CD14-positive monocyte (primary cell): Measurements from ENCODE around the gene ARL3. TPM values are rescaled to one million over a fixed set of nuclear protein-coding genes. Genes with fewer than 3 reads are reported as not detected.

Source experiments
- DNase-seq, 3 donors: peaks; one replicate each; pipeline ENCODE4 v3.0.0-alpha.2; 2011 to 2022
- H2AFZ ChIP-seq: 2 replicates; pipeline ENCODE4 v1.6.0; 2012; ENCODE audit warnings: mild to moderate bottlenecking, low read depth, low read length, inconsistent platforms; ENCODE audit not compliant: insufficient read depth, poor library complexity, severe bottlenecking
- H3K27ac ChIP-seq, 2 donors: 1 replicate in 1 of 2; 2 replicates in 1 of 2; pipeline ENCODE4 v1.5.1; 2012 to 2013; ENCODE audit warnings: low read length in 2 of 2, control low read depth in 1 of 2, inconsistent platforms in 1 of 2, low read depth in 1 of 2, mild to moderate bottlenecking in 1 of 2
- H3K27me3 ChIP-seq, 2 donors: one replicate each; pipeline versions ENCODE4 v1.6.0 to v1.6.1; 2011 to 2013; ENCODE audit warnings: low read length in 2 of 2; ENCODE audit not compliant: control insufficient read depth in 2 of 2, insufficient read depth in 2 of 2
- H3K36me3 ChIP-seq, 2 donors: replicated peaks in 1 of 2; 1 replicate in 1 of 2; 2 replicates in 1 of 2; pipeline versions ENCODE4 v1.5.1 to v1.6.1; 2012 to 2013; ENCODE audit warnings: low read length in 2 of 2, control low read depth in 1 of 2, inconsistent platforms in 1 of 2, mild to moderate bottlenecking in 1 of 2; ENCODE audit not compliant: insufficient read depth in 2 of 2, control insufficient read depth in 1 of 2
- H3K4me1 ChIP-seq, 2 donors: 1 replicate in 1 of 2; 2 replicates in 1 of 2; pipeline versions ENCODE4 v1.5.1 to v1.6.1; 2012 to 2013; ENCODE audit warnings: low read length in 2 of 2, control low read depth in 1 of 2, inconsistent platforms in 1 of 2, mild to moderate bottlenecking in 1 of 2, moderate library complexity in 1 of 2; ENCODE audit not compliant: insufficient read depth in 2 of 2, control insufficient read depth in 1 of 2
- H3K4me2 ChIP-seq: replicated peaks from 2 replicates; pipeline ENCODE3; 2012; ENCODE audit warnings: low read length, moderate library complexity, mild to moderate bottlenecking; ENCODE audit not compliant: poor library complexity, severe bottlenecking; ENCODE audit errors: extremely low read depth
- H3K4me3 ChIP-seq, 3 experiments: fragments of 200-600 bp in 1 of 3; sonication (generic) in 1 of 3; replicated peaks in 1 of 3; 1 replicate in 2 of 3; 2 replicates in 1 of 3; pipeline ENCODE4 v1.5.1; 2011 to 2013; ENCODE audit warnings: low read length in 3 of 3, mild to moderate bottlenecking in 3 of 3, control low read depth in 2 of 3, low read depth in 2 of 3, inconsistent platforms in 1 of 3, moderate library complexity in 1 of 3
- H3K79me2 ChIP-seq: 2 replicates; pipeline ENCODE4 v1.6.0; 2012; ENCODE audit warnings: mild to moderate bottlenecking, control low read depth, inconsistent platforms, low read length, moderate library complexity; ENCODE audit not compliant: insufficient read depth
- H3K9ac ChIP-seq: 2 replicates; pipeline ENCODE4 v1.6.0; 2017; ENCODE audit warnings: low read length, mild to moderate bottlenecking; ENCODE audit not compliant: insufficient read depth, poor library complexity, severe bottlenecking
- H3K9me3 ChIP-seq, 2 donors: replicated peaks in 1 of 2; 1 replicate in 1 of 2; 2 replicates in 1 of 2; pipeline versions ENCODE4 v1.5.1 to v1.6.1; 2012 to 2013; ENCODE audit warnings: low read length in 2 of 2, control low read depth in 1 of 2; ENCODE audit not compliant: control insufficient read depth in 1 of 2, insufficient read depth in 1 of 2
- H4K20me1 ChIP-seq: 2 replicates; pipeline ENCODE4 v1.6.0; 2012; ENCODE audit warnings: mild to moderate bottlenecking, low read length, control low read depth, moderate library complexity; ENCODE audit not compliant: insufficient read depth
- H3K27ac Mint-ChIP-seq, 7 donors: one replicate each; pipeline ENCODE4 v1.8.0; 2020; ENCODE audit warnings: mild to moderate bottlenecking in 7 of 7, mixed read lengths in 7 of 7, moderate library complexity in 6 of 7, inconsistent platforms in 2 of 7
- H3K27me3 Mint-ChIP-seq, 3 donors: one replicate each; pipeline ENCODE4 v1.8.0; 2021 to 2022; ENCODE audit warnings: low read depth in 3 of 3, mild to moderate bottlenecking in 3 of 3, mixed read lengths in 3 of 3, moderate library complexity in 3 of 3, inconsistent platforms in 1 of 3
- H3K36me3 Mint-ChIP-seq, 2 donors: one replicate each; pipeline ENCODE4 v1.8.0; 2020; ENCODE audit warnings: mixed read lengths in 2 of 2, inconsistent platforms in 1 of 2, mild to moderate bottlenecking in 1 of 2
- H3K4me1 Mint-ChIP-seq: one replicate; pipeline ENCODE4 v1.8.0; 2020; ENCODE audit warnings: mild to moderate bottlenecking, mixed read lengths
- H3K4me3 Mint-ChIP-seq, 2 donors: one replicate each; pipeline ENCODE4 v1.8.0; 2020; ENCODE audit warnings: mild to moderate bottlenecking in 2 of 2, mixed read lengths in 2 of 2, moderate library complexity in 1 of 2
- H3K9me3 Mint-ChIP-seq, 7 donors: one replicate each; pipeline ENCODE4 v1.8.0; 2020 to 2022; ENCODE audit warnings: mixed read lengths in 7 of 7, mild to moderate bottlenecking in 6 of 7, moderate library complexity in 6 of 7, inconsistent platforms in 2 of 7
- CTCF ChIP-seq: fragments of 200-600 bp; IDR thresholded peaks from one replicate; pipeline ENCODE4 v1.8.0; 2022; ENCODE audit warnings: antibody characterized with exemption, mild to moderate bottlenecking
- WGBS: methylation state at CpG from one replicate; pipeline ENCODE4 v1.1.5; 2013; ENCODE audit warnings: missing lambda C conversion rate; ENCODE audit not compliant: insufficient coverage; 5-methylcytosine and 5-hydroxymethylcytosine counted together
- intact Hi-C, 2 donors: fragments of 100-400 bp; cut with micrococcal nuclease; formaldehyde crosslinking; loops; one replicate each; pipeline versions ENCODE4 v1.15.0 to v1.15.1; 2023
- polyA plus RNA-seq, 3 donors: library from polyadenylated mRNA; depleted of rRNA in 1 of 3; unstranded in 2 of 3; stranded (reverse) in 1 of 3; fragments of 300-500 nt in 2 of 3; fragments of >200 nt in 1 of 3; fragmentation: Illumina TruSeq in 2 of 3; gene quantifications; 1 replicate in 2 of 3; 2 replicates in 1 of 3; pipeline ENCODE4 v1.2.3, GENCODE V29; 2012 to 2021

ARL3 gene
- polyA plus RNA-seq, 3 donors = 2.8 to 6.3 (median 6.0) TPM

- Histone ChIP-seq H4K20me1 (no peaks in the 10 kb centered on the region), H3K4me1 (peaks cover 56 to 58% of the 10 kb centered on the region in 2 donors), H3K36me3 (peaks cover 0 to 5% of the 10 kb centered on the region in 2 donors), H3K27ac (peak overlapping the region; percentile 26 to 56), H3K79me2 (peaks cover 7% of the 10 kb centered on the region), H3K4me2 (peak overlapping the region; percentile 74), H3K27me3 (no peaks in the 10 kb centered on the region), H3K9ac (peak overlapping the region; percentile 42), H3K9me3 (no peaks in the 10 kb centered on the region), H2AFZ (peak overlapping the region; percentile 77), H3K4me3 (peak overlapping the region; percentile 8 to 72 (median 18))
- peak overlapping the region; percentile 66 to 70 for H3K4me3 Mint-ChIP-seq
- no peaks in the 10 kb centered on the region for H3K9me3 Mint-ChIP-seq
- intact Hi-C loops = no loop called here
- peaks cover 0 to 3% (median 0%) of the 10 kb centered on the region in 3 donors for H3K27me3 Mint-ChIP-seq
- H3K36me3 Mint-ChIP-seq = peaks cover 13 to 23% of the 10 kb centered on the region in 2 donors
- H3K4me1 Mint-ChIP-seq = peaks cover 60% of the 10 kb centered on the region
- peak; percentile 62 to 77 (median 68) for DNase-seq
- peak; percentile 93 for TF ChIP-seq CTCF
- 7% methylated on average over 9 of the region's 9 CpGs for WGBS
- H3K27ac Mint-ChIP-seq = peak overlapping the region; percentile 46 to 91 (median 82)
Observed at GRCh38 chr10:102678842-102679289, 35.3 kb downstream of the ARL3 start.

- no peaks in the 10 kb centered on the region for H3K9me3 Mint-ChIP-seq
- H3K27ac ChIP-seq = no peak overlapping the region
- no peak overlapping the region for H3K9ac ChIP-seq
- H3K9me3 ChIP-seq = no peaks in the 10 kb centered on the region
- no peak overlapping the region for H3K4me2 ChIP-seq
- H3K36me3 Mint-ChIP-seq = peaks cover 10 to 21% of the 10 kb centered on the region in 2 donors
- H3K4me1 ChIP-seq = peaks cover 63 to 66% of the 10 kb centered on the region in 2 donors
- H3K27ac Mint-ChIP-seq = peak overlapping the region in 5 of 7 donors; percentile 69 to 100 (median 90)
- no peaks in the 10 kb centered on the region for H3K27me3 ChIP-seq
- H3K4me3 Mint-ChIP-seq = no peak overlapping the region
- H3K36me3 ChIP-seq = peaks cover 0 to 5% of the 10 kb centered on the region in 2 donors
- H4K20me1 ChIP-seq = no peaks in the 10 kb centered on the region
- DNase-seq = no peak
- H3K4me3 ChIP-seq = no peak overlapping the region
- H3K79me2 ChIP-seq = peaks cover 7% of the 10 kb centered on the region
- no peak overlapping the region for H2AFZ ChIP-seq
- peaks cover 65% of the 10 kb centered on the region for H3K4me1 Mint-ChIP-seq
- TF ChIP-seq CTCF = no peak
- peaks cover 0 to 3% (median 0%) of the 10 kb centered on the region in 3 donors for H3K27me3 Mint-ChIP-seq
- WGBS = 93% methylated on average over 8 of the region's 9 CpGs
- intact Hi-C loops = no loop called here
Observed at GRCh38 chr10:102678068-102678400, 36.2 kb downstream of the ARL3 start.
